GM10266 (cell line): ENCODE measurements around the gene SYCE3.

ENCODE experiments used
- DNase-seq: peaks from one replicate; pipeline ENCODE4 v3.0.0; 2012; ENCODE audit errors: extremely low spot score
- CTCF ChIP-seq: IDR thresholded peaks from 2 replicates; pipeline ENCODE4 v1.5.1; 2012; ENCODE audit warnings: mild to moderate bottlenecking, low read depth; ENCODE audit not compliant: control insufficient read depth, insufficient read depth; ENCODE audit errors: missing control alignments

SYCE3 gene

GRCh38 chr22:50568626-50569025, 5.9 kb upstream of the SYCE3 start:
- DNase-seq, result no peak
- no peak for TF ChIP-seq CTCF

- no peak for DNase-seq
These were observed 5.1 kb upstream of the SYCE3 start for GRCh38 chr22:50567721-50568252.

GRCh38 chr22:50564289-50564688, 1.6 kb upstream of the SYCE3 start:
- no peak for DNase-seq
- TF ChIP-seq CTCF, result no peak

More at GRCh38 chr22:50567721-50568252, 5.1 kb upstream of the SYCE3 start:
- TF ChIP-seq CTCF, result no peak

- DNase-seq, result no peak
- TF ChIP-seq CTCF, result no peak
These were observed 868 bp upstream of the SYCE3 start for GRCh38 chr22:50563413-50564160.

- TF ChIP-seq CTCF, result no peak
- no peak for DNase-seq
These were observed 1.0 kb downstream of the SYCE3 start for GRCh38 chr22:50561401-50562358.

- no peak for DNase-seq
- no peak for TF ChIP-seq CTCF
These were observed 2.7 kb downstream of the SYCE3 start for GRCh38 chr22:50560034-50560433.
